ENCODE data around the gene LSR.
"Not testable (repeated sequence)": the region's sequence is repeated elsewhere in the genome, so short reads cannot be mapped to it uniquely, and the experiment has no call there.

The LSR gene

DNA sequence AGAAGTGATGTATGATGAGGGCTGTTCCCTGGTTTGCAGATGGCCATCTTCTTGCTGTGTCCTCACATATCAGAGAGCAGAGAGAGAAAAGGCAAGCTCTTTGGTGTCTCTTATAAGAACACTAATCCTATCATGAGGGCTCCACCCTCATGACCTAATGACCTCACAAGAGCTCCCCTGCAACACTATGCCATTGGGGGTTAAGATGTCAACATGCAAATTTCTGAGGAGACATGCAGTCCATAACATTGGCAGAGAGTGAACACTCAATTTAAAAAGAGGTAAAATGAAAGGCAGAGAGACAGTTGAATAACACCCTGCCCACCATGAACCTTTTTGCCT, 31.2 kb upstream of the LSR start:
- peaks cover 3 to 22% (median 14%) of the 10 kb centered on the region in 5 donors for H3K9me3 ChIP-seq (ENCODE audit: control insufficient read depth in 5 of 5, low read length in 5 of 5)
- no peak overlapping the region for H3K27ac ChIP-seq (ENCODE audit: low read depth, low read length)
- peaks cover 4 to 35% (median 14%) of the 10 kb centered on the region in 5 donors for H3K4me1 ChIP-seq (ENCODE audit: control insufficient read depth in 5 of 5, insufficient read depth in 5 of 5, low read length in 5 of 5)
- no peak overlapping the region for H3K9ac ChIP-seq (ENCODE audit: low read length in 5 of 5)
- H3K36me3 ChIP-seq (ENCODE audit: control insufficient read depth in 5 of 5, insufficient read depth in 5 of 5, low read length in 5 of 5) = no peaks in the 10 kb centered on the region
- H3K4me3 ChIP-seq (ENCODE audit: low read depth in 1 of 5, low read length in 5 of 5) = no peak overlapping the region
- H3K27me3 ChIP-seq (ENCODE audit: control insufficient read depth in 5 of 5, insufficient read depth in 4 of 5, low read length in 5 of 5) = peaks cover 0 to 3% (median 0%) of the 10 kb centered on the region in 5 donors

- H3K9ac ChIP-seq (ENCODE audit: low read length in 5 of 5) = no peak overlapping the region
- no peaks in the 10 kb centered on the region for H3K36me3 ChIP-seq (ENCODE audit: control insufficient read depth in 5 of 5, insufficient read depth in 5 of 5, low read length in 5 of 5)
- peaks cover 0 to 25% (median 6%) of the 10 kb centered on the region in 5 donors for H3K4me1 ChIP-seq (ENCODE audit: control insufficient read depth in 5 of 5, insufficient read depth in 5 of 5, low read length in 5 of 5)
- no peak overlapping the region for H3K27ac ChIP-seq (ENCODE audit: low read depth, low read length)
- H3K4me3 ChIP-seq (ENCODE audit: low read depth in 1 of 5, low read length in 5 of 5) = no peak overlapping the region
- H3K27me3 ChIP-seq (ENCODE audit: control insufficient read depth in 5 of 5, insufficient read depth in 4 of 5, low read length in 5 of 5) = peaks cover 0 to 2% (median 0%) of the 10 kb centered on the region in 5 donors
- H3K9me3 ChIP-seq (ENCODE audit: control insufficient read depth in 5 of 5, low read length in 5 of 5) = peaks cover 4 to 27% (median 17%) of the 10 kb centered on the region in 5 donors
Observed at GRCh38 chr19:35219008-35219407, 29.8 kb upstream of the LSR start.

DNA sequence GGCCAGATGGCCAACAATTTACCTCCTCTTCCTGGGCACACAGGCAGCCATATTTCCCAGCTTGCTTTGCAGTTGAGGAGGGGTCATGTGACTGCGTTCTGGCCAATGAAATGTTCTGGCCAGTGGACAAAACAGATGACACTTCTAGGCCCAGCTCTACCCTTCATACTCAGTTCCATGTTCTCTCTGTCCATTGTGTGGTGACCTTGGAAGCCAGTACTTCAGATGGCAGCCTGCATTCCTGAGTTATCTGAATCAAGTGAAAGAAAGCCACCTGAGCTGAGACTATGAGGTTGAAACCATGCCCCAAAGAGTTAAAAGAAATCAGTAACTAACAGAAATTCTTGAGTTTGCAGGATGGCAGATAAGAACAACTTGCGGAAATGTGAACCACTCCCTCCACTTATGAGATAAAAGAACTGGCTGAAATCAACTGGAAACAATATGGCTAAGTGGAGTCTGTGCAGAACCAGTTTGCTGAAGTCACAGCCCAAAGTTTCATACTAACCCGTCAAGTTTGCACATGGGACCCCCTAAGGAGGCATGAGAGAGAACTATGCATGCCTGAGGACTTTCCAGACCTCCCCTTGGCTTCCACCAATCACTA, 28.4 kb upstream of the LSR start:
- Histone ChIP-seq H3K27me3 (ENCODE audit: control insufficient read depth in 5 of 5, insufficient read depth in 4 of 5, low read length in 5 of 5) (peaks cover 0 to 6% (median 0%) of the 10 kb centered on the region in 5 donors), H3K4me3 (ENCODE audit: low read depth in 1 of 5, low read length in 5 of 5) (no peak overlapping the region), H3K9ac (ENCODE audit: low read length in 5 of 5) (no peak overlapping the region), H3K9me3 (ENCODE audit: control insufficient read depth in 5 of 5, low read length in 5 of 5) (peaks cover 4 to 27% (median 17%) of the 10 kb centered on the region in 5 donors), H3K4me1 (ENCODE audit: control insufficient read depth in 5 of 5, insufficient read depth in 5 of 5, low read length in 5 of 5) (peaks cover 0 to 15% (median 3%) of the 10 kb centered on the region in 5 donors), H3K36me3 (ENCODE audit: control insufficient read depth in 5 of 5, insufficient read depth in 5 of 5, low read length in 5 of 5) (no peaks in the 10 kb centered on the region), H3K27ac (ENCODE audit: low read depth, low read length) (no peak overlapping the region)

- not testable (repeated sequence) for H3K4me3 ChIP-seq (ENCODE audit: low read depth in 1 of 5, low read length in 5 of 5); H3K36me3 ChIP-seq (ENCODE audit: control insufficient read depth in 5 of 5, insufficient read depth in 5 of 5, low read length in 5 of 5); H3K27ac ChIP-seq (ENCODE audit: low read depth, low read length); H3K9ac ChIP-seq (ENCODE audit: low read length in 5 of 5); H3K27me3 ChIP-seq (ENCODE audit: control insufficient read depth in 5 of 5, insufficient read depth in 4 of 5, low read length in 5 of 5)
- Histone ChIP-seq H3K4me1 (ENCODE audit: control insufficient read depth in 5 of 5, insufficient read depth in 5 of 5, low read length in 5 of 5) (peaks cover 0 to 11% (median 3%) of the 10 kb centered on the region in 5 donors), H3K9me3 (ENCODE audit: control insufficient read depth in 5 of 5, low read length in 5 of 5) (peaks cover 4 to 27% (median 17%) of the 10 kb centered on the region in 5 donors)
Observed at GRCh38 chr19:35220973-35221590, 27.7 kb upstream of the LSR start.

DNA sequence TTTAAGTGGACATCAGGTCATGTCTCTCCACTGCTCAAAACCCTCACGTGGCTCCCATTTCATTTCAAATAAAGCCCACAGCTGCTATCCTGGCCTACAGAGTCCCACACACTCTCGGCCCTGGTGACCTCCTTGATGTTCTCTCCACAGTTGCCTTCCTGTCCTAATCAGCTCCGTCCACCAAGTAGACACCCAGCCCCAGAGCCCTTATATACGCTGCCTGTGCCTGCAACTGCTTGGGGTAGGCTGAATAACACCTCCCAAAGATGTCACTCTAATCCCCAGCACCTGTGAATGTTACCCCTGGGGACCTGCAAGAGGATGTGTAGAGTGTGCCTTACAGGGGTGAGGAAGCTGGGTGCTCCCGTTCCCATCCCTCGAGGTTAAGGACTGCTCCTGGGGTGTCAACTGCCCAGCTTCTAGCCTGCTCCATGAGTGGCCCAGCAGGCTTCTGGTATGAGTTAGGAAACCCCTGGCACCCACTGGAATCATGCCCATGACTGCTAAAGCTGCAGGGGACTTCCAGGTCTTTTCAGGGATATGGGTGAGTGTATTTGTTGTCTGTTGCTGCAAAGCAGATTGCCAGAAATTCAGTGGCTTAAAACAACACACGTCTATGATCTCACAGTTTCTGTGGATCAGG, 26.3 kb upstream of the LSR start:
- peaks cover 0 to 8% (median 6%) of the 10 kb centered on the region in 5 donors for H3K27me3 ChIP-seq (ENCODE audit: control insufficient read depth in 5 of 5, insufficient read depth in 4 of 5, low read length in 5 of 5)
- no peak overlapping the region for H3K4me3 ChIP-seq (ENCODE audit: low read depth in 1 of 5, low read length in 5 of 5)
- H3K9ac ChIP-seq (ENCODE audit: low read length in 5 of 5) = no peak overlapping the region
- peaks cover 4 to 19% (median 12%) of the 10 kb centered on the region in 5 donors for H3K9me3 ChIP-seq (ENCODE audit: control insufficient read depth in 5 of 5, low read length in 5 of 5)
- H3K4me1 ChIP-seq (ENCODE audit: control insufficient read depth in 5 of 5, insufficient read depth in 5 of 5, low read length in 5 of 5) = peaks cover 0 to 7% (median 3%) of the 10 kb centered on the region in 5 donors
- no peaks in the 10 kb centered on the region for H3K36me3 ChIP-seq (ENCODE audit: control insufficient read depth in 5 of 5, insufficient read depth in 5 of 5, low read length in 5 of 5)
- H3K27ac ChIP-seq (ENCODE audit: low read depth, low read length) = no peak overlapping the region

DNA sequence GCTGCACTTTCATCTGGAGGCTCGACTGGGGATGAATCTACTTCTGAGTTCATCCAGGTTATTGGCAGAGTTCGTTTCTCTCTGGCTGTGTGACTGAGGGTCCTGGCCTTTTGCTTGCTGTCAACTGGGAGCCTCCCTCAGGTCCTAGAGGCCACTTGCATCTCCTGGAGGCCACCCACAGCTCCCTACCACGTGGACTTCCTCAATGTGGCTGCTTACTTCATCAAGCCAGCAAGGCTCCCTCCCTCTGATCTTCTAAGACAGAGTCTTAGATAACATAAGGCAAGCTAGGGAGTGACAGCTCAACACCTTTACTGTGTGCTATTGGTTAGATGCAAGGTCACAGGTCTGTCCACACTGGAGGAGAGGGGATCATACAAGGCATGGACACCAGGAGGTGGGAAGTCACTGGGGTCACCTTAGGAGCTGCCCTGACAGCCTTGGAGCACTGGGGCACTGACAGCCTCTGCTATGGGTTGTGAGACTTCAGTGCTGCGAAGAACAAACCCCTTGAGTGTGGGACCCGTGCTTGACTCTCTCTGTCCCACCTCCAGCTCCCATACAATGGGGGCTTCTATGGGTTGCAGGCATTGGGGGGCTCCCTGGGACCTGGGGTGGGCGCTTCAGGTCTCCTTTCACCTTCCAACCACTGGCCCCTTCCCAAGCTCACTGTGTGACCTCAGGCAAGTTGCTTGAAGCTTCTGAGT, 25.6 kb upstream of the LSR start:
- Histone ChIP-seq H3K9ac (ENCODE audit: low read length in 5 of 5) (no peak overlapping the region), H3K27ac (ENCODE audit: low read depth, low read length) (no peak overlapping the region), H3K36me3 (ENCODE audit: control insufficient read depth in 5 of 5, insufficient read depth in 5 of 5, low read length in 5 of 5) (no peaks in the 10 kb centered on the region), H3K4me1 (ENCODE audit: control insufficient read depth in 5 of 5, insufficient read depth in 5 of 5, low read length in 5 of 5) (peaks cover 0 to 6% (median 0%) of the 10 kb centered on the region in 5 donors), H3K4me3 (ENCODE audit: low read depth in 1 of 5, low read length in 5 of 5) (no peak overlapping the region), H3K27me3 (ENCODE audit: control insufficient read depth in 5 of 5, insufficient read depth in 4 of 5, low read length in 5 of 5) (peaks cover 0 to 12% (median 6%) of the 10 kb centered on the region in 5 donors), H3K9me3 (ENCODE audit: control insufficient read depth in 5 of 5, low read length in 5 of 5) (peaks cover 4 to 18% (median 12%) of the 10 kb centered on the region in 5 donors)

GRCh38 chr19:35223862-35224505, 24.8 kb upstream of the LSR start:
- no peak overlapping the region for H3K27ac ChIP-seq (ENCODE audit: low read depth, low read length)
- H3K9ac ChIP-seq (ENCODE audit: low read length in 5 of 5) = no peak overlapping the region
- H3K36me3 ChIP-seq (ENCODE audit: control insufficient read depth in 5 of 5, insufficient read depth in 5 of 5, low read length in 5 of 5) = no peaks in the 10 kb centered on the region
- peaks cover 0 to 12% (median 6%) of the 10 kb centered on the region in 5 donors for H3K27me3 ChIP-seq (ENCODE audit: control insufficient read depth in 5 of 5, insufficient read depth in 4 of 5, low read length in 5 of 5)
- no peak overlapping the region for H3K4me3 ChIP-seq (ENCODE audit: low read depth in 1 of 5, low read length in 5 of 5)
- peaks cover 0 to 6% (median 0%) of the 10 kb centered on the region in 5 donors for H3K4me1 ChIP-seq (ENCODE audit: control insufficient read depth in 5 of 5, insufficient read depth in 5 of 5, low read length in 5 of 5)
- peaks cover 3 to 16% (median 10%) of the 10 kb centered on the region in 5 donors for H3K9me3 ChIP-seq (ENCODE audit: control insufficient read depth in 5 of 5, low read length in 5 of 5)

DNA sequence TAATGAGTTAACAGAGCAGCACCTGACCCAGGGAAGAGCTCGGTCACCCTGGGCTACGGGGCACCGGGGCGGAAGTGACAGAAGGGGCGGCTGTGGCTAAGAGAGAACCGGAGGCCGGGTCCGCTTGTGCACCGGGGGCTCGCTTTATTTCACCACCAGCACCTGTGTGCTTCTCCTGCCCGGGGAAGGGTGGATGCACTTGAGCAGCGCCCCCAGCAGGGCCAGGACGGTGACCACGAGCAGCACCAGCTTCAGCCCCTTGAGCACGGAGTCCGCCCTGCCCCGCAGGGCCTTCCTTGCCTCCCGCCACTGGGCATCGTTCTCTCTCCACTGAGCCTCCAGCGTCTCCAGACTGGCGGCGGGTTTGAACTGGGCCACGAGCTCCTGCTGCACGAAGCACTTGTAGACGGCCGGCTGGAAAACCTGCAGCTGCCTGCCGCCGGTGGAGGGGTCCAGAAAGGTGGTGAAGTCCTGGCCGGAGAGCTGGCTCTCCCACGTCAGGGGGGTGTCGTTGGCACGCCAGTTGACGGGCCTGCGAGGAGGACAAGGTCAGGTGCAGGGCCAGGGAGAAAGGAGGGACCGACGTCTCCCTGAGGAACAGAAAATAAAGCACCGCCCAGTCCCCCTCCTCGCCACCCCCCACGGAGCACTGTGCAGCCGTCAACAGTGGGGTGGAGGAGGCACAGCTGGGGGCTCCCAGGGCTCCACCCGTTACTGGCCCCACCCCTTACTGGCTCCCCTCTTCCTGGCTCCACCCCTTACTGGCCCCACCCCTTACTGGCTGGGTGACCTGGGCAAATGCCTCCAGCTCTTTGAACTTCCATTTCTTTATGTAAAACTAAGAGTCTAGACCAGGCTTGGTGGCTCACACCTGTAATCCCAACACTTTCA, 23.9 kb upstream of the LSR start:
- no peaks in the 10 kb centered on the region for H3K36me3 ChIP-seq (ENCODE audit: control insufficient read depth in 5 of 5, insufficient read depth in 5 of 5, low read length in 5 of 5)
- peaks cover 0 to 9% (median 6%) of the 10 kb centered on the region in 5 donors for H3K9me3 ChIP-seq (ENCODE audit: control insufficient read depth in 5 of 5, low read length in 5 of 5)
- H3K4me1 ChIP-seq (ENCODE audit: control insufficient read depth in 5 of 5, insufficient read depth in 5 of 5, low read length in 5 of 5) = peaks cover 0 to 6% (median 0%) of the 10 kb centered on the region in 5 donors
- no peak overlapping the region for H3K27ac ChIP-seq (ENCODE audit: low read depth, low read length)
- H3K27me3 ChIP-seq (ENCODE audit: control insufficient read depth in 5 of 5, insufficient read depth in 4 of 5, low read length in 5 of 5) = peaks cover 0 to 12% (median 6%) of the 10 kb centered on the region in 5 donors
- H3K9ac ChIP-seq (ENCODE audit: low read length in 5 of 5) = no peak overlapping the region
- no peak overlapping the region for H3K4me3 ChIP-seq (ENCODE audit: low read depth in 1 of 5, low read length in 5 of 5)

- Histone ChIP-seq H3K36me3 (ENCODE audit: control insufficient read depth in 5 of 5, insufficient read depth in 5 of 5, low read length in 5 of 5) (no peaks in the 10 kb centered on the region), H3K9me3 (ENCODE audit: control insufficient read depth in 5 of 5, low read length in 5 of 5) (peaks cover 0 to 9% (median 5%) of the 10 kb centered on the region in 5 donors), H3K9ac (ENCODE audit: low read length in 5 of 5) (no peak overlapping the region), H3K27me3 (ENCODE audit: control insufficient read depth in 5 of 5, insufficient read depth in 4 of 5, low read length in 5 of 5) (peaks cover 0 to 12% (median 6%) of the 10 kb centered on the region in 5 donors), H3K4me3 (ENCODE audit: low read depth in 1 of 5, low read length in 5 of 5) (no peak overlapping the region), H3K27ac (ENCODE audit: low read depth, low read length) (no peak overlapping the region), H3K4me1 (ENCODE audit: control insufficient read depth in 5 of 5, insufficient read depth in 5 of 5, low read length in 5 of 5) (peaks cover 0 to 3% (median 0%) of the 10 kb centered on the region in 5 donors)
Observed at GRCh38 chr19:35225951-35226350, 22.9 kb upstream of the LSR start.

All from subcutaneous abdominal adipose tissue (tissue), 5 donors.